DOHH2 (cell line): ENCODE data around the gene COMMD4.

Experiments
- CTCF ChIP-seq: fragments of 200-600 bp; sonication (generic); IDR thresholded peaks from one replicate; pipeline ENCODE4 v1.5.1; 2014; ENCODE audit warnings: antibody characterized with exemption, mild to moderate bottlenecking, low read depth, low read length; ENCODE audit not compliant: poor library complexity, severe bottlenecking
- EZH2phosphoT487 ChIP-seq: fragments of 200-600 bp; sonication (generic); IDR thresholded peaks from 2 replicates; pipeline ENCODE4 v1.6.1; 2017; ENCODE audit warnings: borderline replicate concordance, mild to moderate bottlenecking, antibody characterized with exemption, low read length, moderate library complexity, mixed read lengths

- TF ChIP-seq CTCF: peak; percentile 16
- TF ChIP-seq EZH2phosphoT487: no peak
Measured at GRCh38 chr15:75327005-75327404, 8.9 kb upstream of the COMMD4 start.
